ENCODE measurements around the gene SKAP1.

DNA sequence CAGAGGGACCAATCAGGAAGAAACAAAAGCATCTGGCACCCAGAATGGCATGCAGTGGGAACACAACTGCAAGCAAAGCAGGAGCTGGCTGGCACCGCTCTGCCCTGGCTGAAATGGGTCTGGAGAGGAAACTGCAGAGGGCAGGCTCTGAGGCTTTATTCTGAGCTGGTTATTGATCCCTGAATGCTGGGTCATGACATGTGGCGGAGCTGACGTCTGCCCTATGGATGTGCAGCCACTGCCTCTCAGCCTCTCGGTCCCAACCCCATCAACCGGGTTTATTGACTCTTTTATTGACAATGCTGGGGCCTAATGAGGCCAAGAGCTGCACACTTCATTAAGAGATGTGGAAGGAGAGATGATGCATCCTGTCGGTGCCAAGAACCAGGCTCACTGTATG, 3.9 kb upstream of the SKAP1 start:
- TF ChIP-seq, protein P1, sequence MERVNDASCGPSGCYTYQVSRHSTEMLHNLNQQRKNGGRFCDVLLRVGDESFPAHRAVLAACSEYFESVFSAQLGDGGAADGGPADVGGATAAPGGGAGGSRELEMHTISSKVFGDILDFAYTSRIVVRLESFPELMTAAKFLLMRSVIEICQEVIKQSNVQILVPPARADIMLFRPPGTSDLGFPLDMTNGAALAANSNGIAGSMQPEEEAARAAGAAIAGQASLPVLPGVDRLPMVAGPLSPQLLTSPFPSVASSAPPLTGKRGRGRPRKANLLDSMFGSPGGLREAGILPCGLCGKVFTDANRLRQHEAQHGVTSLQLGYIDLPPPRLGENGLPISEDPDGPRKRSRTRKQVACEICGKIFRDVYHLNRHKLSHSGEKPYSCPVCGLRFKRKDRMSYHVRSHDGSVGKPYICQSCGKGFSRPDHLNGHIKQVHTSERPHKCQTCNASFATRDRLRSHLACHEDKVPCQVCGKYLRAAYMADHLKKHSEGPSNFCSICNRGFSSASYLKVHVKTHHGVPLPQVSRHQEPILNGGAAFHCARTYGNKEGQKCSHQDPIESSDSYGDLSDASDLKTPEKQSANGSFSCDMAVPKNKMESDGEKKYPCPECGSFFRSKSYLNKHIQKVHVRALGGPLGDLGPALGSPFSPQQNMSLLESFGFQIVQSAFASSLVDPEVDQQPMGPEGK (CRISPR knock-in tag; IDR thresholded peaks at IDR 0.05; ENCODE audit: borderline replicate concordance), result no peak
- TF ChIP-seq GLIS3 (CRISPR knock-in tag; IDR thresholded peaks at IDR 0.05) (no peak), ZFP30 (CRISPR knock-in tag; IDR thresholded peaks at IDR 0.05) (no peak), ZNF8 (CRISPR knock-in tag; IDR thresholded peaks at IDR 0.05) (no peak), PPARA (CRISPR knock-in tag; IDR thresholded peaks at IDR 0.05; ENCODE audit: borderline replicate concordance) (no peak)
- TF ChIP-seq, protein P2, sequence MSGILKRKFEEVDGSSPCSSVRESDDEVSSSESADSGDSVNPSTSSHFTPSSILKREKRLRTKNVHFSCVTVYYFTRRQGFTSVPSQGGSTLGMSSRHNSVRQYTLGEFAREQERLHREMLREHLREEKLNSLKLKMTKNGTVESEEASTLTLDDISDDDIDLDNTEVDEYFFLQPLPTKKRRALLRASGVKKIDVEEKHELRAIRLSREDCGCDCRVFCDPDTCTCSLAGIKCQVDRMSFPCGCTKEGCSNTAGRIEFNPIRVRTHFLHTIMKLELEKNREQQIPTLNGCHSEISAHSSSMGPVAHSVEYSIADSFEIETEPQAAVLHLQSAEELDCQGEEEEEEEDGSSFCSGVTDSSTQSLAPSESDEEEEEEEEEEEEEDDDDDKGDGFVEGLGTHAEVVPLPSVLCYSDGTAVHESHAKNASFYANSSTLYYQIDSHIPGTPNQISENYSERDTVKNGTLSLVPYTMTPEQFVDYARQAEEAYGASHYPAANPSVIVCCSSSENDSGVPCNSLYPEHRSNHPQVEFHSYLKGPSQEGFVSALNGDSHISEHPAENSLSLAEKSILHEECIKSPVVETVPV (CRISPR knock-in tag; IDR thresholded peaks at IDR 0.05), result no peak

Measured in SK-N-SH treated with all-trans-retinoic acid at 6 μM for 48 hours (cell line).